ENCODE results near the gene KIAA1671.

Gene KIAA1671

DNA sequence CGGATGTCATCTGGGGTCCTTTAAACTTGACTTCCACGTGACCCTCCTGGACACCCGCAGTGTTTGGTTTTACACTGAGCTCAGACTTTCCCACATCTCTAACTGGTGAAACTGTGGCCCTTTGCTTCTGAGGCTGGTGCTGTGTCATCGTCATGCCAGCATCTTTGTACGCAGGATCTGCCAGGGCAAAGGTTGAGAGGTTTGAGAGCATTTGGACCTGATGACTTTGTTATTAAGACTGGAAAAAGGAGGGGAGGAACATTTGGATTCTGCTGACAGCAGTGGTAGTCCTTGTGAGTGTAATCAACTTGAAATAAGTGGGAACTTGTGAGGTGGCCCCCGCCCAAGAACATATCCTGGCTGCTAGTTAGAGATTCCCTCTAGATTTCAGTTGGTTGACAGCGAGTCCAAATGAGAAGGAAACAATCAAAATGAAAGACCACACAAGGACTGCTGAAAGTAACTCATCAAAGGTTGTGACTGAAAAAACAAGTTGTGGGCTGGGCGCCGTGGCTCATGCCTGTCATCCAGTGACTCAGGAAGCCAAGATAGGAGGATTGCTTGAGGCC is 102.5 kb downstream of the KIAA1671 start:
- H3K9ac ChIP-seq (ENCODE audit: low read length): no peak overlapping the region
- no peaks in the 10 kb centered on the region for H3K27me3 ChIP-seq (ENCODE audit: control insufficient read depth, insufficient read depth, low read length)
- no peak overlapping the region for H3K4me3 ChIP-seq (ENCODE audit: low read length)
- no peaks in the 10 kb centered on the region for H3K4me1 ChIP-seq (ENCODE audit: control insufficient read depth, low read depth, low read length)
- no peaks in the 10 kb centered on the region for H3K36me3 ChIP-seq (ENCODE audit: control insufficient read depth, low read depth, low read length)
- H3K27ac ChIP-seq (ENCODE audit: low read length): no peak overlapping the region
- H3K9me3 ChIP-seq (ENCODE audit: control insufficient read depth, low read depth, low read length): no peaks in the 10 kb centered on the region

DNA sequence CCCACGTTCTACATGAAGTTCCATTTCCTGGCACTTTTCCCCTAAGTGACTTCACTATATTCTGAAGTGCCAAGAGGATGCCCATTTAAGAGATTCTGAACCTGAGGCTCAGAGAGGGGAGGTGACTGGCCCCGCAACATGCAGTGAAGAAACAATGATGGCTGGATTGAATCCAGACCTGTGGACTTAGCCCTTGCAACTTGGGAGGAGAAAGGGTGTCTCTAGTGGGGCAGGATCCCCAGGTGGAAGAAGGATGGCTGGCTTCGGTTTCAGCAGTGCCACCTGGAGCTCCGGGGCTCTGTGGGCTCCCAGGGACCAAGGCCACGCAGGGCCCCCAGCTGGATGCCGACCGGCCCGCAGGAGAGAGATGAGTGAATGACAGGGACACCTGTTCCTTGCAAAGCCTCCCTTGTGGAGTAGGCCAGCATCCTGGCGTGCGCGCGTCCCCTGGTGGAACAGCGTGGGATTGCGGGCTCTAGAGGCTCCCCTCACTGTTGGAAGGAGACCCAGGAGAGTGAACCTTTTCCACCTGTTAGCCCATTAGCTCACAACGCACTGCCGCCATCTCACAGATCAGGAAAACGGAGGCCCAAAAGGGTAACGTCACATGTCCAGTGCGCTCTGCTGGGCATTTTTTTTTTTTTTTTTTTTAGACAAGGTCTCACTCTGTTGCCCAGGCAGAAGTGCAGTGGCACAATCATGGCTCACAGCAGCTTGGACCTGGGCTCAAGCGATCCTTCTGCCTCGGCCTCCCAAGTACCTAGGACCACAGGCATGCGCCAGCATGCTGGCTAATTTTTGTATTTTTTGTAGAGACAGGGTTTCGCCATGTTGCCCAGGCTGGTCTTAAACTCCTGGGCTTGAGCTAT is 104.7 kb downstream of the KIAA1671 start:
- no peaks in the 10 kb centered on the region for H3K4me1 ChIP-seq (ENCODE audit: control insufficient read depth, low read depth, low read length)
- no peaks in the 10 kb centered on the region for H3K9me3 ChIP-seq (ENCODE audit: control insufficient read depth, low read depth, low read length)
- H3K36me3 ChIP-seq (ENCODE audit: control insufficient read depth, low read depth, low read length): no peaks in the 10 kb centered on the region
- H3K4me3 ChIP-seq (ENCODE audit: low read length): no peak overlapping the region
- no peak overlapping the region for H3K9ac ChIP-seq (ENCODE audit: low read length)
- no peaks in the 10 kb centered on the region for H3K27me3 ChIP-seq (ENCODE audit: control insufficient read depth, insufficient read depth, low read length)
- H3K27ac ChIP-seq (ENCODE audit: low read length): no peak overlapping the region

DNA sequence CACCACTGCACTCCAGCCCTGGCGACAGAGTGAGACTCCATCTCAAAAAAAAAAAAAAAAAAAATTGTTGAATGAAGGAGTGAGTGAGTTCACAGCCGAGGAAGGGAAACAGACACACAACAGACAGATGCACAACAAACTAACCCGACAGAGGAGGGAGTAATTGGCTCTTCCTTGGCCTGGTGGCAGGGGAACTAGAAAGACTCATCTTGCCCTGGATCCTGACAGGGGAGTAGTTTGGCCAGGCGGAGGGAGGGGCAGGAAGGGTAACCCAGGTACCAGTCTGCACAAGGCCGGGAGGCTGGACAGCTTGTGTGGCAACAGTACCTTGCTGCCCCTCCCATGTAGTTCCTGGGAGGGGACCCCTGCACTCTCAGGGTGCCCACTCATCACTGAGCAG is 106.9 kb downstream of the KIAA1671 start:
- Histone ChIP-seq H3K4me3 (ENCODE audit: low read length) (no peak overlapping the region), H3K4me1 (ENCODE audit: control insufficient read depth, low read depth, low read length) (no peaks in the 10 kb centered on the region), H3K27me3 (ENCODE audit: control insufficient read depth, insufficient read depth, low read length) (no peaks in the 10 kb centered on the region), H3K36me3 (ENCODE audit: control insufficient read depth, low read depth, low read length) (no peaks in the 10 kb centered on the region), H3K9me3 (ENCODE audit: control insufficient read depth, low read depth, low read length) (no peaks in the 10 kb centered on the region), H3K9ac (ENCODE audit: low read length) (no peak overlapping the region), H3K27ac (ENCODE audit: low read length) (no peak overlapping the region)

DNA sequence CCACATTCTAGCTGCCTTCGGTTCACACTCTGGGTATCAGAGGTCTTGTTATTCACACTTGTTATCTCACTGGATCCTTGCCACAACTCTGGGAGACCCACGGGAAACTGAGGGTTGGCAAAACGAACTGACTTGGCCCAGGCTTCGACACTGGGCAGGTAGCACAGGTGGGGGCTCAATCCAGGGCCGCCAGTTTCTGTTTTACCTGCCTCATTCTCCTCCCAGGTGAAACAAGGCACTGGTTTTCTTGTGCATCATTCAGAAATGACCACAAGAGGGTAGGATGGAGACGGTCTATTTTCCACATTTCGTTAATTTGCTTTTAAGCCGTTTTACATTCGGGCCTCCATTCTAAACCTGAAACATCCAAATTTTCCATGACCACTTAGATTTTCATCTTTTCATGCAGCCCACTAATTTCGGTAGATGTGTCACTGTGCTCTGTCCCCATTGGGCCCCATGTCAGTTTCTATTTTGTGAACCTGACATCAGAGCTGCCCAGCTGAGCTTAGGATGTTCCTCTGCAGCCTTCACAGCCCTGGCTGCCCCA is 108.1 kb downstream of the KIAA1671 start:
- Histone ChIP-seq H3K9me3 (ENCODE audit: control insufficient read depth, low read depth, low read length) (no peaks in the 10 kb centered on the region), H3K4me1 (ENCODE audit: control insufficient read depth, low read depth, low read length) (no peaks in the 10 kb centered on the region), H3K27ac (ENCODE audit: low read length) (no peak overlapping the region), H3K36me3 (ENCODE audit: control insufficient read depth, low read depth, low read length) (no peaks in the 10 kb centered on the region), H3K4me3 (ENCODE audit: low read length) (no peak overlapping the region), H3K27me3 (ENCODE audit: control insufficient read depth, insufficient read depth, low read length) (no peaks in the 10 kb centered on the region), H3K9ac (ENCODE audit: low read length) (no peak overlapping the region)

DNA sequence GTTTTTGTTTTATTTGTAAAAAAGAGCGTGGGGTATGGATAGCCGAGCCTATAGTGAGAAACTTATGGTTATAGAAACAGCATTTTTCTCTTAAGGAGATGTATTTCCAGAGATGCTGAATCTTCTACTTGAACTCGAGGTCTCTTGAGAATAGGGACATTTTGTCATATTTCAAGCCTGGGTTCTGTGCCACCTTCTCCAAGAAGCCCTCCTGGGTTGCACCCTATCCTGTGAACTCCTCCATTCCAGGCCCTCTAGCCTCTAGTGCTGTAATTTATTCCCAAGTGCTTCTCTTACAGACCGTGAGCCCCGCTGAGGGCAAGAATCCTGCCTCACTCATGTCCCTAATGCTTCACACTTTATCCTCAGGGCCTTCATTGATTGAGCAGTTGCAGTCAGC is 108.6 kb downstream of the KIAA1671 start:
- no peak overlapping the region for H3K4me3 ChIP-seq (ENCODE audit: low read length)
- H3K9ac ChIP-seq (ENCODE audit: low read length): no peak overlapping the region
- H3K9me3 ChIP-seq (ENCODE audit: control insufficient read depth, low read depth, low read length): no peaks in the 10 kb centered on the region
- no peaks in the 10 kb centered on the region for H3K4me1 ChIP-seq (ENCODE audit: control insufficient read depth, low read depth, low read length)
- H3K36me3 ChIP-seq (ENCODE audit: control insufficient read depth, low read depth, low read length): no peaks in the 10 kb centered on the region
- no peaks in the 10 kb centered on the region for H3K27me3 ChIP-seq (ENCODE audit: control insufficient read depth, insufficient read depth, low read length)
- H3K27ac ChIP-seq (ENCODE audit: low read length): no peak overlapping the region

DNA sequence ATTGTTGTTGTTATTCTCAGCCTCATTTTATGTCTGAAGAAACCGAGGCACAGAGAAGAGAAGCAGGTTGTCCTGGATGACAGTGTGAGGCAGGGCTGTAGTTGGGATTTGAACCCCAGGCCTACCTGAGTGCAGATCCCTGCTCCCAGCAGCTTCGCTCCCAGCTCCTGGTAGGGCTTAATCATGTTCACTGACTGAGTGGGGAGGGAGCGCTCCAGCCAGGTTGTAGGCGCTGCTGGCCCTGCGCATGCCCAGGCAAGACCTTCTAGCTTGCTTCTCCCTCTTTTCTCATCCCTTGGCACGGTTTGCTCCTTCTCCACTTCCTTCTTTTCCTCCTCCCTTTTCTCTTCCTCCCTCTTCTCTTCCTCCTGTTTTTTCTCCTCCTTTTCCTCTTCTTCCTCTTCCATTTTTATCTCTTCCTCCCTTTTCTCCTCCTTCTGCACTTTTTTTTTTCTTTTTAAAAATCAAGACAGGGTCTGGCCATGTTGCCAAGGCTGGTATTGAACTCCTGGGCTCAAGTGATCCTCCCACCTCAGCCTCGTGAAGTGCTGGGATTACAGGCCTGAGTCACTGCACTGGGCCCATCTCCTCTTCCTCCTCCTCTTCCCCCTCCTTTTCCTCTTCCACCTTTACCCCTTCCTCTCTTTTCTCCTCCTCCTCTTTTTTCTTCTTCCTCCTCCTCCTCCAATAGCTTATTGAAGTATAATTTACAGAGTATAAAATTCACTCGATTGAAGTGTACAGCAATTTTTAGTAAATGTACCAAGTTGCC is 109.3 kb downstream of the KIAA1671 start:
- no peak overlapping the region for H3K27ac ChIP-seq (ENCODE audit: low read length)
- no peak overlapping the region for H3K9ac ChIP-seq (ENCODE audit: low read length)
- no peaks in the 10 kb centered on the region for H3K9me3 ChIP-seq (ENCODE audit: control insufficient read depth, low read depth, low read length)
- no peak overlapping the region for H3K4me3 ChIP-seq (ENCODE audit: low read length)
- no peaks in the 10 kb centered on the region for H3K4me1 ChIP-seq (ENCODE audit: control insufficient read depth, low read depth, low read length)
- no peaks in the 10 kb centered on the region for H3K36me3 ChIP-seq (ENCODE audit: control insufficient read depth, low read depth, low read length)
- H3K27me3 ChIP-seq (ENCODE audit: control insufficient read depth, insufficient read depth, low read length): no peaks in the 10 kb centered on the region

DNA sequence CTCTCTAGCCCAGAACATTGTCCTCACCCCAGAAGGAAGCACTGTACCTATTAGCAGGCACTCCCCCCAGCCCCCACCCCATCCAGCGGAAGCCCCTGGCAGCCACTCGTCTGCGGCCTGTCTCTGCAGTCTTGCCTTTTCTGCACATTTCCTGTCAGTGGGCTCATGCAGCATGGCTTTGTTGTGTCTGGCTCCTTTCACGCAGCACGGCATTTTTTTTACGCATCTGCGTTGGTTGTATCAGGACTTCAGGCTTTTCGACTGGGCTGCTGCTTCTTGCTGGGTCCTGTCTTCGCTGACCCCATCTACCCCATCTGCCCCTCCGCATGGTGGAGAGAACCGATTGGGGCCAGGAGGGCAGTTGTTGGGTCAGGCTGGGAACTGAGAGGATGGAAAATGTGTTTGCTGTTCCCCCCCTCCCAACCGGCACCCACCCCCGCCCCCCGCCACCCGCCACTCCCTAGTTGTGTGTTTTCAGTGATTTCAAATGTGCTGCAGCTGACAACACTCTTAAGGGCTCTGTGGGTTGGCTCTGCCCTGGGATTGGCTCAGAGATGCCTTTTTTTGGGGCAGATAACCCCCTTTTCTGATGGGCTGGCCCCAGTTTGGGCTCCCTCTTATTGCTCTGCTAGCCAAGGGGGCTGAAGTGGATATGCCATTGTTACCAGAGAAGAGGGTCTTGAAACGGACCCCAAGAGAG is 110.0 kb downstream of the KIAA1671 start:
- H3K27ac ChIP-seq (ENCODE audit: low read length): no peak overlapping the region
- H3K4me1 ChIP-seq (ENCODE audit: control insufficient read depth, low read depth, low read length): no peaks in the 10 kb centered on the region
- H3K4me3 ChIP-seq (ENCODE audit: low read length): no peak overlapping the region
- no peaks in the 10 kb centered on the region for H3K27me3 ChIP-seq (ENCODE audit: control insufficient read depth, insufficient read depth, low read length)
- no peaks in the 10 kb centered on the region for H3K36me3 ChIP-seq (ENCODE audit: control insufficient read depth, low read depth, low read length)
- H3K9me3 ChIP-seq (ENCODE audit: control insufficient read depth, low read depth, low read length): no peaks in the 10 kb centered on the region
- H3K9ac ChIP-seq (ENCODE audit: low read length): no peak overlapping the region

DNA sequence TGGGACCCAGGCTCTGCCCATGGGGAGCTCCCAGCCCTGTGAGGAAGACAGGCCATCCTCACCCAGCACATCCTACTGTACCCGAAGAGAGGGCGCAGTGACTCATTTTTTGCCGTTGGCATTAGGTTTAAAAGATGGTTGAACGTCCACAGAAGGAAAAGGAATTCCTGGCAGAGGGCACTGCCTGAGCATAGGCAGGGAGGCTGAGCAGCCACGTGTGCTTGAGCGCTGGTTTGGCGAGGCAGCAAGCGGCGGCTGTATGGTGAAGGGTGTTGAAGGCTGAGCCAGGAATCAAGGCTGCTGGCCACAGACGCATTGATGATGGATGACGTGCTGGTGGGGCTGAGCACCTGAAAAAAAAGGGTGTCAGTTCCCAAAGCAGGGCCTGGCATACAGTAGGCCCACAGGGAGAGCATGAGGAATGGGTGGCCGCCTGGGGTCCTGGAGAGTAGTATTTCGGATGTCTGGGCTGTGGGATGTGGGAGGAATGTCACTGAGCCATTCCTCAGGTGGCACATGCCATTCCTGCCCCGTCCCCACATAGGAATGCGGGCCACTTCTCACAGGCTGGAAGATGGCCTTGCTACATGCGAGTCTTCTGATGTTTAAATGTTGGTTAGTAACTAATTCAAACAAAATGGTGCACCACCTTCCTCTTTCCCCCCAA is 112.5 kb downstream of the KIAA1671 start:
- H3K9me3 ChIP-seq (ENCODE audit: control insufficient read depth, low read depth, low read length): no peaks in the 10 kb centered on the region
- no peaks in the 10 kb centered on the region for H3K36me3 ChIP-seq (ENCODE audit: control insufficient read depth, low read depth, low read length)
- H3K9ac ChIP-seq (ENCODE audit: low read length): no peak overlapping the region
- H3K27me3 ChIP-seq (ENCODE audit: control insufficient read depth, insufficient read depth, low read length): no peaks in the 10 kb centered on the region
- H3K4me3 ChIP-seq (ENCODE audit: low read length): no peak overlapping the region
- no peaks in the 10 kb centered on the region for H3K4me1 ChIP-seq (ENCODE audit: control insufficient read depth, low read depth, low read length)
- no peak overlapping the region for H3K27ac ChIP-seq (ENCODE audit: low read length)

DNA sequence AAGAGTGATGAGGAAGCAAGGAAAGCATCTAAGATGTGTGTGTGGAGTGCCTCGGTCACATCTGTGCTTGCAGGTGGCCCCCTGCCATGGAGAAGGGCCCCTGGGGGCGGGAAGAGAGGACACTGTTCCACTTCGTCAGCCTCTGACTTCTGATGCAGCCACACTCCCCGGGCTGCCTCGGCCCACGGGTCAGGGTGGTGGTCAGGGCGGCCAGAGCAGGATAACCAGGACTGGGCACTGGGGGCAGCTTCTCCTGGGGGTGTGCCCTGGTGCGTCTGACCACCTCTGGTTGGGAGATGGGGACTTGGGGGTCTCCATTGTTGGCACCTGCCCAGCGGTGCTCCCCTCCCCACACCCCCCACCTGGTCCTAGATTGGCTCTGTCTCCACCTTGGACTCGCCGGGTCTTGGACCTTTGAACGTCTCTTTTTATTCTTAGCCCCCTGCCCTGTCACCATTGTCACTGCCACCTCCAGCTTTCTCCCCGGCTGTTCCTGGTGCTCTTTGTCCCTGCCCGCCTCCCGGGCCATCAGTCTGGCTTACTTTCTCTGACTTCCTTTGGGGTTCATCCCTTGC is 114.4 kb downstream of the KIAA1671 start:
- no peaks in the 10 kb centered on the region for H3K9me3 ChIP-seq (ENCODE audit: control insufficient read depth, low read depth, low read length)
- H3K36me3 ChIP-seq (ENCODE audit: control insufficient read depth, low read depth, low read length): no peaks in the 10 kb centered on the region
- no peak overlapping the region for H3K4me3 ChIP-seq (ENCODE audit: low read length)
- no peak overlapping the region for H3K27ac ChIP-seq (ENCODE audit: low read length)
- no peak overlapping the region for H3K9ac ChIP-seq (ENCODE audit: low read length)
- no peaks in the 10 kb centered on the region for H3K27me3 ChIP-seq (ENCODE audit: control insufficient read depth, insufficient read depth, low read length)
- no peaks in the 10 kb centered on the region for H3K4me1 ChIP-seq (ENCODE audit: control insufficient read depth, low read depth, low read length)

DNA sequence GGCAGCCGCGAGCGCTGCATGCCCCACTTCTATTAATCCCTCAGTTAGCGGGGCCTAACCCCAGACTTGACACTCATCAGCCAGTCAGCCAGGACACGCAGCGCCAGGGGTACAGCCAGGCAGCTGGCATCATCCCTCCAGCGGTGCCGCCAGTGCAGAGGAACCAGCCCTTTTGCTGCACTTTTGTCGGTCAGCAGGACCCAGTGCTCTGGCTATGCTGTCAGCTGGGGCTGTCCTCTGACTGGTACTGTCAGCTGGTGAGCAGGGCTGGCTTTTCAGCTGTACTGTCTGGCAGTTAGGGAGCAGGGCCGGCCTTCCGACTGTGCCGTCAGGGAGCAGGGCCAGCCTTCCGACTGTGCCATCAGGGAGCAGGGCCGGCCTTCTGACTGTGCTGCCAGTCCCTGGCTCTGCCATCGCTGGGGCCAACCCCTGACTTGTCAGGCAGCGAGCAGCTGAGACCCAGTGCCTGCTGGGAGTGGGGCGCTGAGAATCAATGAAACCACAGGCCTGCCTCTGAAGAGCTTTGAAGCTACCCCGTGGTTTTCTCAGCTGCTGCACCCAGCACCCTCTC is 115.4 kb downstream of the KIAA1671 start:
- H3K9ac ChIP-seq (ENCODE audit: low read length): no peak overlapping the region
- no peaks in the 10 kb centered on the region for H3K36me3 ChIP-seq (ENCODE audit: control insufficient read depth, low read depth, low read length)
- H3K27ac ChIP-seq (ENCODE audit: low read length): no peak overlapping the region
- H3K9me3 ChIP-seq (ENCODE audit: control insufficient read depth, low read depth, low read length): no peaks in the 10 kb centered on the region
- no peak overlapping the region for H3K4me3 ChIP-seq (ENCODE audit: low read length)
- H3K27me3 ChIP-seq (ENCODE audit: control insufficient read depth, insufficient read depth, low read length): no peaks in the 10 kb centered on the region
- no peaks in the 10 kb centered on the region for H3K4me1 ChIP-seq (ENCODE audit: control insufficient read depth, low read depth, low read length)
